HG03025 (cell line): ENCODE measurements around the gene PRLH.

Source experiments
- ATAC-seq: cut with Tn5 transposase; IDR thresholded peaks from one replicate; pipeline ENCODE4 v1.9.1; 2021; ENCODE audit warnings: mild to moderate bottlenecking, moderate library complexity; ENCODE audit not compliant: unreplicated experiment, low FRiP score

Gene PRLH

DNA sequence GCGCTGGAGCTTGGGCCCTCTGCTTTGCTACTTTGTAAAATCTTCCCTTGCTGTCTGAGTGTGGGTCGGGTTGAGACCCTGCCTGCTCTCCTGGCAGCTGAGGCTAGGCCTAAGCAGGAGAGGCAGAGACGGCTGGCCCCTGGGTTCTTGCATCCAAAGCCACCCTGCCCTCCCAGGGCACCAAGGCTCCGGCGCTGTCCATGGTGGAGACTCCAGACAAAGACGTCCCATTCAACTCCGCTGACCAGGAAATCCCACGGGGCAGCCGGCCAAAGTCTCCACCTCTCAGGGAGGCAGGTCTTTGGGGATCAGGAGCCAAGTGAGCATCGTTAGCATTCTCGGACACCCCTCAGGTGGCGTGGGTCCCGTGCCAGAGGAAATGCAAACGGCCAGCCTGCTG is 2.6 kb upstream of the PRLH start:
- ATAC-seq: no peak

- no peak for ATAC-seq
Observed at GRCh38 chr2:237564526-237565131, 1.7 kb upstream of the PRLH start.

DNA sequence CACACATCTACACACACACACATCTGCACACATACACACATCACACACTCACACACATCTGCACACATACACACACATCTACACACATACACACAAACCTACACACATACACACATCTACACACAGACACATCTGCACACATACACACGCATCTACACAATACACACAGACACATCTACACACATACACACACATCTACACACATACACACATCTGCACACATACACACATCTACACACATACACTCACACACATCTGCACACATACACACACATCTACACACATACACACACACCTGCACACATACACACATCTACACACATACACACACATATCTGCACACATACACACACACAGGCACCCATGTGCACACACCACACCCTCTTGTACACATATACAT is 400 bp upstream of the PRLH start:
- no peak for ATAC-seq

- ATAC-seq: no peak
Observed at GRCh38 chr2:237567276-237568029, 1.1 kb downstream of the PRLH start.

- ATAC-seq: no peak
Observed at GRCh38 chr2:237568121-237568660, 1.8 kb downstream of the PRLH start.

- ATAC-seq: no peak
Observed at GRCh38 chr2:237569041-237569440, 2.7 kb downstream of the PRLH start.

DNA sequence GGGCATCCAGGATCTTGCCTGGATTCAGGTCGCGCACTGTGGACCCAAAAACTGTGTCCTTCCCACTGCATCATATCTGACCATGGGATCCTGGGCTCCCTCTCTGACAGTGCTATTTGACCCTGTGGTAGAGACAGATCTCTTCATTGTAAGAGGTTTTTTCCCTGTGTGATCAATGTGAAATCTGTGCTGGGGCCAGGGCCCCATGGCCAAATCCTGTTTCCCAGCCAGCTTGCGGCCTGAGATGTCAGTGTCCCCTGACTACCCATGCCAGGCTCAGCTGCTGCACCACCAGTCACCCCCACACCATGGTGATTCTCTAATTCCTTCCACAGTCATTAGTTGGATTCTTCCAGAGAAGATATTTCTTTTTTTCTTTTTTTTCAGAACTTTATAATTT is 3.5 kb downstream of the PRLH start:
- ATAC-seq: no peak

GRCh38 chr2:237570776-237571335 is 4.5 kb downstream of the PRLH start:
- ATAC-seq: no peak

DNA sequence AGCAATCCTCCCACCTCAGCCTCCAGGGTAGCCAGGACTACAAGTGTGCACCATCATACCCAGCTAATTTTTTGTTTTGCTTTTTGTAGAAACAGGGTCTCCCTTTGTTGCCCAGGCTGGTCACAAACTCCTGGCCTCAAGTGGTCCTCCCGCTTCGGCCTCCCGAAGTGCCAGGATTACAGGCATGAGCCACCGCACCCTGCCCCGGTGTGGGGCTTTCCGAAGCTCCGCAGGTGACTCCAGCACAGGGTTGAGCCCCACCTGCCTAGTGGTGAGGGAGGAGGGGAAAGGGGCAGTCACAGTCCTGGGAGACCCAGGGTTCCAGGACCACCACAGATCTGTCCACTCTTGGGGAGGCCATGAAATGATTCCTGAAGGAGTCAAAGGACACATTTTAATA is 5.2 kb downstream of the PRLH start:
- ATAC-seq: no peak

DNA sequence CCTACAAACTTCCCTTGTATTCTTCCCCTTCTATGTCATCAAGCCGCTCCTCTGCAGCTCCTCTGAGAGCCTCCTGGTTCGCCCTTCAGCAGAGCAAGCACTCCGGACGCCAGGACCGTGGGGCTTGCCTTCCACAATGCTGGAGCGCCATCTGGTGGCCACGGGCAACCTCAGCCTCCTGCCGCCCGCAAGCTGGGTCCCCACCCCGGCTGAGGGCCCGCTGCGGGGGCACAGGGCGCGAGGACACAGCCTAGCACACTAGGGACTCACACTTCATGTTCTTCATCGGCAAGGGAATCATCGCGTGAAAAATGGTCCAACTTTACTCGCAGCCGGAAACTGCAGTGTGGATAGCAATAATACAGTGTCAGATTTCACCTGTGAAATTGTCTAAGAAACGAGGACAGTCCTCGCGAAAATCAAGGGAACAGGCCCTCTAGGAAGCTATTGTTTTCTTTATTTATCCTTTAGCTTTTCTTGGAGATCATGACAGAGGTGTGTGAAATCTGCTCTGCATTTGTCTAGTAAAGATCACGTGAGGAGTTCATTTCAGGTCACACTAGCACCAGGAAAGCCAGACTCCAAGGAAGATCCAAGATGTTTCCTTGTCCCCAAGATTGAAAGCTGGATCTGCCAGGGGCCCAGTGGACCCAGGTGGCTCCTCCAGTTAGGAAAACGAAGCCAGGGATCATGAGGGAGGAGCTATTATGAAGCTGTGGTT is 5.8 kb downstream of the PRLH start:
- ATAC-seq: no peak

- ATAC-seq: no peak
Observed at GRCh38 chr2:237572742-237573101, 6.3 kb downstream of the PRLH start.

DNA sequence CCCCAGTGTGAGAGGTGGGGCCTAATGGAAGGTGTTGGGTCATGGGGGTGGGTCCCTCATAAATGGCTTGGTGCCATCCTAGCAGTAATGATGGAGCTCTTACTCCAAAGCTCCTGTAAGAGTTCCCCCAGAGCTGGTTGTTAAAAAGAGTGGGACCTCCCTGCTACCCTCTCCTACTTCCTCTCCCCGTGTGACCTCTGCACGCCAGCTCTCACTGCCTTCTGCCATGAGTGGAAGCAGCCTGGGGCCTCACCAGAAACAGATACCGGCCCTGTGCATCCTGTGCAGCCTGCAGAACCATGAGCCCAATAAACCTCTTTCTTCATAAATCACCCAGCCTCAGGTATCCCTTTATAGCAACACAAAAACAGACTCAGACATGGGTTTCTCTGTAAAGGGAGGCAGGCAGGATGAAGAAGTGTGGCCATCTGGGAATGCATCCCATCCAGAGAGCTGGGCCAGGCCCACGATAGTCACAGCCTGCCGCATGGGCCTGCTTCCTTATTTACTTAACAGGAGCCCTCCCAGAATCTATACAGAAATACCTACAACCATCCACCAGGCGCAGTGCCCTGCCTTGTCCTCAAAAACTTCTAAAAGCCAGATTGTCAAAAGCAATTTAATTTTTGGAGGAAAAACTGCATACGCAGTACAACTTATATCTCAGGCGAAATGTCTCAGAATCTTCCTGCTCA is 7.5 kb downstream of the PRLH start:
- ATAC-seq: no peak

GRCh38 chr2:237574467-237574866 is 8.1 kb downstream of the PRLH start:
- no peak for ATAC-seq

GRCh38 chr2:237574894-237575868 is 8.8 kb downstream of the PRLH start:
- no peak for ATAC-seq

DNA sequence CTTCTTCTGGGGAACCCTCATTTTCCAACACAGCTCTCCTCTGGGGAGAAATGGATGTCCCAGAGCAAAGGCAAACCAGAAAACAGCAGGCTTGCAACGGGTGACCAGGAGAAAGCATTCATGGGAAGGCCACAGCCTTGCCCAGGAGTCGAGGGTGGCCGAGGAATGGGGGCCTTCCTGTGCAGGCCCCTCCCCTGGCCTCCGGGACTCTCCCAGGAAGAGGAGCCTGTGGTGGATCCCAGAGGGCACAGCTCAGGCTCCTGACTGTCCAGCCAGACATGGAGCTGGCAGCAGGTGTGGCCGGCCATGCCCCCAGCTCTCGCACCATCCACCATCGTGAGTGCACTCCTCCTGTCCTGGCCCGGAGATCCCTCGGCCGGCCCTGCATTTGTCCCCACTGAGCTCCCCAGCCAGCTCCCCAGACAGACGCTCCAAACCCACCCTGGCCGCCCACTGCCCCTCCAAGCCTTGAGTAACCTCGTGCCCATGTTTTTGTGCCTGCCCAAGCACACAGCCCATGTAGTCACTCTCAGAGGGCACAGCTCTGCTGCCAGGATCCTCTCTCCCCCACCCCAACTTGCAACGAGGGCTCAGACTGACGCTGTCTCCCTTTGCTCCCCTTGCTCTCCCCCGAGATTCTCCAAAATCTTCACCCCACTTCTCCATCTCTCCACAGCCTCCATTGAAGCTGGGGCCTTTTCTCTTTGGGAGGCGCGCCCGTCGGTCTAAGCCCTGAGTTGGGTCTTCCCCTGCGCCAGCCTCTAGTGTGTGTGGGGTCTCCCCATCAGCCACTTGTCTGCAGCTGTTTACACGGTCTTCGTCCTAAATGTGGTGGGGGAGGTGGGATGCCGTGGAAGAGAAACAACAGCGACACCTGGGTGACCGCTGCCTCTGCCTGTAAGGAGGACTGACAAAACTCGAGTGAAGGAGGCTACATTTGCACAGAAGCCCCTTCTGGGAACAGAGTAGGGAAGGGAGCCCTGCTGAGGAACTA is 9.8 kb downstream of the PRLH start:
- ATAC-seq: no peak

DNA sequence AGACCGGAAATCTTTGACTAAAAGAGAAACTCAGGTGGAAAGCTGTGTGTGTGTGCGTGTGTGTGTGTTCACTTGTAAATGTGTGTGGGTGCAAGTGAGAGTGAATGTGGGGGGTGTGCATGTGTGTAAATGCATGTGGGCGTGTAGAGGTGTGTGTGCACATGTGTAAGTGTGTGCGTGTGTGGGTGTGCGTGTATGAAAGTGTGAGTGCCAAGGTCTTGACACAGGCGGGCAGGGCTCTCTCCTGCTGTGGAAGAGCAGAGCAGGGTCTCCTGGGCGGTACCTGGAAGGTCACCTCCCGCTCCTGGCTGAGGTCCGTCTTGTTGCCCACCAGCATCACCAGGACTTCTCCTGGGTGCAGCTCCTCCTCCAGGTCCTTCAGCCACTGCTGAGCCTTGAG is 10.6 kb downstream of the PRLH start:
- no peak for ATAC-seq

DNA sequence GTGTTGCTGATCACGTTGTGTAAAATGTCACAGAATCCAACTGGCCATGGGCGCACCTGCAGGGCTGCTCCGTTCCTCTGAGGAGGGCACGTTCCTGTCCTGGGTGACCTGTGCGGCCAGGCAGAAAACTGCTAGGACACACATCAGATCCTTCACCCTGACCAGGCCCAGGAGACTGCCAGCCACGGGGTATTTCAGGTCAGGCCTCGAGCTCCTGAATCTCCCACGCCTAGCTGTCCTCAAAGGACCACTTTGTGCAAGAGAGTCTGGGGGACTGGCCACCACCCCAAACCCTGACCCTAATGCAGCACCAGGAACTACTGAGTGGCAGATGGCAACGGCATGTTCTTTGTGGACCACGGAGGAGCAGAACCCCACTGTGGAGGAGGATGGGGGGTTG is 11.1 kb downstream of the PRLH start:
- ATAC-seq: no peak
